Stimulated activated CD4-positive, alpha-beta T cell treated with anti-CD3 and anti-CD28 coated beads, Interleukin-4, amount 100 ng/mL, for 1 hour (primary cell): ENCODE results near the gene RSBN1.
"Not testable (repeated sequence)": the region's sequence is repeated elsewhere in the genome, so short reads cannot be mapped to it uniquely, and the experiment has no call there.

Experiments used
- DNase-seq: peaks from one replicate; pipeline ENCODE4 v3.0.0-alpha.2; 2020

RSBN1 gene

GRCh38 chr1:113780374-113781146 lies 31.7 kb downstream of the RSBN1 start:
- DNase-seq: no peak

DNA sequence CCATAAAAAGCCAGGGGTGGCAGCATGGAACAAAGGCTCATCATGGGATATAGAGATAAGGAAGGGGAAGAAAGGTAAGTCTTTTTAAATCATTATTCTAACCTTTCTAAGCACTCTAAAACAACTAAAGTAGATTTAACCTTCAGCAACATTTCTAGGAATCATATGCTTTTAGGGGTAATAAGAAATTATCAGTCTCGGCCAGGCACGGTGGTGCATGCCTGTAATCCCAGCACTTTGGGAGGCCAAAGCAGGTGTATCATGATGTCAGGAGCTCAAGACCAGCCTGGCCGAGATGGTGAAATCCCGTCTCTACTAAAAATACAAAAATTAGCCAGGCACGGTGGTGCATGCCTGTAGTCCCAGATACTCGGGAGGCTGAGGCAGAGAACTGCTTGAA lies 32.7 kb downstream of the RSBN1 start:
- DNase-seq: no peak

DNA sequence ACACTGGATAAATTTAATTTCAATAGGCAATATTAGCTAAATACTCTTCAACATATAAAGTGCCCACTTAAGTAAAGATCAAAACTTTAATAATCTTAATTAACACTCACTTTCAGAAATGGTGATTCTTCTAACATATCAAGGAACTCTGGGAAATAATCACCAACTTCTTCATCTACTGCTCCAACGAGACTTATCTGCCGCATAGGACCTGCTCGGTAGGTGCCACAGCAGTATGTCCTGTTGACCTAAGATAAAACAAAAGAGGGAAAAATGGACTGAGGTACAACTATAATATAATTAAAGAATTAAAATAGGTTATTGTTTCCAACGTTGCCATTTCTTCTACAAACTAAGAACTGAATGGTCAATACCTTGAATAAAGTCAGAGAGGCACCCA lies 34.7 kb downstream of the RSBN1 start:
- no peak for DNase-seq

GRCh38 chr1:113770031-113770430 lies 42.2 kb downstream of the RSBN1 start:
- DNase-seq: no peak

DNA sequence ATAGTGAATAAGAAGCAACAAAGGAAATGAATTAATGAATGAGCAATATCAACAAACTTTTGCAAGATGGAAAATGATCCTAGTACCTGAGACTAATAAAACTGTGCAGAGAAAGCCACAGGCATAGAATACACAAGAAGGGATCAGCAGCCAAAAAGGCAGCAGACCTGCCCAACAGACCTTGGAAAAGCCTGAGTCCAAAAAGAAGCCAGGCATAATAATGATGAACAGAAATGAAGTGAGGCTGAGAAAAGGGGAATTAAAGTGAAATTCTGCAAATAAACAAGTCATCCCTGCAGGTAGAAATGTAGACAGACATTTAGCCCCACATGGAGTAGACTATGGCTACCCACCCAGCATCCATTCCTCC lies 42.7 kb downstream of the RSBN1 start:
- no peak for DNase-seq

DNA sequence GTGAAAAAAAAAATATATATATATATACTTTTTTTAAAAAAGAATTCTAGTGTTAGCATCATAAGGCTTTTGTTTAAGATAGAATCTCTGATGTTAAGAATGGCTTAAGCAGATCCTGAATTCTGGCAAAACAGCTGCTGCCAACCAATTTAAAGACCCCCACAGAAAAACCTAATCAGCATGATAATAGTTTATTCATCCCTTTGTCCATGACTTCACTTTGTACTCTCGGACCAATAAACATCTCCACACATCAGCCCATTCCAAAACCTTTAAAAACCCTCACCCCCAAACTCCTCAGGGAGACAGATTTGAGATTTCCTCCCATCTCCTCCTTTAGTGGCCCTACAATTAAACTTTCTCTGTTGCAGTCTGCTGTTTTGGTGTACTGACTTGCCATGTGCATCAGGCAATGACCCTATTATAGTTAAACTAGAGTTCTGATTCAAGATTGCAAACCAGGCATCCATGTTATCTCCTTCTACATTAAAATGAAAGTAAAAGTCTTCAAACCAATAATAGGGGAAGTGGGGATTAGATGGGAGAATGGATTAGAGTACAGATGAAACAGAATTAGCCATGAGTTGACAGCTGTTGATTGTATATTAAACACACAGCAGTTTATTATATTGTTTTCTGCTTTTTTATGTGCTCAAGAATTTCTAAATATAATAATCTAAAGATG lies 43.2 kb downstream of the RSBN1 start:
- no peak for DNase-seq

- DNase-seq: no peak
These were observed 46.7 kb downstream of the RSBN1 start for GRCh38 chr1:113765306-113766230.

DNA sequence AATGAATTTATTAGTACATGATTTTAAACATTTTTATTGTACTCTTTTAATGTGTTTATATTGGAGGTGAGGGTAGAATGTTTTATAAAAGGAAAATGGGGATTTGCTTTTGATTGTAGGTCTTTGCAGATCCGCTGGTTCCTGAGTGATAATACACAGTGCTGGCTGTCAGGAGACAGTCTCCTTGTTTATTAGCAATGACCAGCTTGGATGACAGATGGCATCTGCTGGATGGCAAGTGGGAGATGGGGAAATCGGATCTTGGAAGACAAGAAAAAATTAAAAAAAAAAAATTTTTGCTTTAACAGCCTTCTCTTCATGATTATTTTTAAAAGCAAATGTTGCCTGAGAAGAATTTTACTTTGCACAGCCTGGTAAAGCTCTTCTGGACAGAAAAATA lies 48.6 kb downstream of the RSBN1 start:
- DNase-seq: no peak

DNA sequence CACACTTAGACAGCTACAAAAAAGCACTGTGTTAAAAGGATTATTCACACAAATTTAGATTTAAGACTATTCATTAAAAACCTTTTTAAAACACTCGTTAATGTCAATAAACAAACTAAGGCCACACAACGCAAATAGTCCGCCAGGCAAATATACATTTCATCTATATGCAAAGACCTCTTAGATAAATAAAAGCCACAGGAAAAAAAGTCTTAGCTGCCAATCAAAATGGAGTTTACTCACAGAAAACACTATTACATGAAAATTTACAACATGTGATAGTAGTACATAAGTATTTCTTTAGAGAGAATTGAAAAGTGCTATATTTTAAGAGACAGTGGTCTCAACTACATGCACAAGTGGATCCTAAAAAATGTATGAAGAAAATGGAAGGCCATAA lies 50.3 kb downstream of the RSBN1 start:
- DNase-seq: no peak

- DNase-seq: no peak
These were observed 51.9 kb downstream of the RSBN1 start for GRCh38 chr1:113760102-113761080.

GRCh38 chr1:113759333-113760101 lies 52.8 kb downstream of the RSBN1 start, which contains the start of gene PHTF1:
Gene PHTF1, minus strand, starts transcription at chr1:113759486. Its CDS starts 783 bp downstream, at chr1:113758703.
- DNase-seq: peak; percentile 57

DNA sequence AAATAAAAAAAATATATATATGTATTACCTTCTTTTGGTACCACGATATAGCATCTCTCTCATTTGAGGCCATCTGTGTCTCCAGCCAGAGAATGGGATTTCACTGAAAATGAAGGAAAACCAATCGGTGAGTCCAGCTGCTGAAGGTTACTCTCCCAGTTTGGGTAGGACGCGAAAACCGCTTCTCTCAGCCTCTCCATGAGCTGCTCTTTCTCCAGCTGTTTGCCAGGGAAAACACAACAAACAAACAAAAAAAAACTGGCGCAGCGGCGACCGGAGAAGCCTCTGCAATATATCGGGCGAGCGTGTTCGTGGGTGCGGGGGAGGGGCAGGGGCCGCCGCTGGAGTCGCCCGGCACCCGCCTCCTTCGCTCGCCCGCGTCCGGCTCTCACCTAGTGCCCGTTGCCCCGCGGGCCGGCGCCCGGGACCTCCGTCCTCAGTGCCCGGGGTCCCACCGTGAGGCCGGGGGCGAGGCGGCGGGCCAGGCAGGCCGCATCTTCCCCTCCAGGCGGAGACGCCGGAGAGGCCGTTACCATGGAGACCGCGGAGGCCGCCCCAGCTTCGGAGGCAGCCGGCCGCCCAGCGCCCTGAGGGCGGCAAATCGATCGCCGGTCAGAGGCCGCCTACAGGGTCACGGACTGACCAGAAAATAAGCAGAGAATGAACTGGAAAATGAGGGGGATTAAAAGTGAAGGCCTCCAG lies 53.5 kb downstream of the RSBN1 start:
- DNase-seq: peak; percentile 56

DNA sequence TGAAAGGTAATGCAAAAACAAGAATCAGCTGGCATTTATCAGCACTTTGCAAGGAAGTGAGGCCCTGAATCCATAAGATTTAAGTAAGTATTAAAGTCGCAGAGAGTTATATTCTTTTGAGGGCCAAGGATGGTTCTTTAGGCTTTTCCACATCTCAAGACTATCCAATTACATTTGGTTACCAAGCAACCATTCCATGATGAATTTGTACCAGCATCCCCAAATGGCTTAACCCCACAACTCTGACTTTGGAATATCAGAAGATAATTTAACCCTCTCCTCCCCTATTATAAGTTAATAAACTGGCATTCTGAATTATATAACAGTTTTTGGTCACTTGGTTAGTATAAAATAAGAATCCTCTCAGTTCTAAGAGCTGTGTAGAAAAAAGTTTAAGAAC lies 55.8 kb downstream of the RSBN1 start:
- no peak for DNase-seq

GRCh38 chr1:113753333-113753732 lies 58.9 kb downstream of the RSBN1 start:
- DNase-seq: not testable (repeated sequence)

GRCh38 chr1:113751516-113751915 lies 60.8 kb downstream of the RSBN1 start:
- no peak for DNase-seq

DNA sequence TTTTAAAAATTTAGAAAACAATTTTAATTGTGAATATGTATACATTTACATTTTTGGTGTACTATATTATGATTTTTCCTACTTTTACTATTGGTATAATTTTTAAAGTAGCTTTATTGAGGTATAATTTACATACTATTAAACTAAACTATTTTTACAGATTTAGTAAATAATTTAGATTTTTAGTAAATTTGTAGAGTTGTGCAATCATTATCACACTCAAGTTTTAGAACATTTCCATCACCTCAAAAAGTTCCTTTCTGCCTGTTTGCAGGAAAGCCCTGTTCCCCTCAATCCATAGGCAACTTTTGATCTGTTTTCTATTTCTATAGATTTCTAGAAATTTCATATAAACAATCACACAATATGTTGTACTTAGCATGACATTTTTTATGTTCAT lies 61.2 kb downstream of the RSBN1 start:
- no peak for DNase-seq

- no peak for DNase-seq
These were observed 62.9 kb downstream of the RSBN1 start for GRCh38 chr1:113749402-113749801.

DNA sequence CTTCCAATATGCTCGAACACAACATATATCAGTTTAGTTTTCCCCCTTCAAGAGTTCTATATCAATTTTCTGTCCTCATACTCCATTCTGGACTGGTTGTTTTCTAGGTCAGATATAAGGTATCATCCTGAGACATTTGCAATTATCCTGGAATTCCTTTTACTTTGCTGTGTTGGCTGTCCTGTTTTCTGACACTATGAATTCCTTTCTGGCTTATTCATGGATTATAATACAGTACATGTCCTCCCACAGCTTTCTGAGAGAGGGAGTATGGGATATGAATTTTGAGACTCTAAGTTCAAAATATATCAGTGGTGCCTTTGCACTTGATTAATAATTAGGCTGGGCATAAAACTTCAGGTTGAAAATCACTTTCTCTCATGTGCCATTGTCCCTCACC lies 64.9 kb downstream of the RSBN1 start:
- no peak for DNase-seq

DNA sequence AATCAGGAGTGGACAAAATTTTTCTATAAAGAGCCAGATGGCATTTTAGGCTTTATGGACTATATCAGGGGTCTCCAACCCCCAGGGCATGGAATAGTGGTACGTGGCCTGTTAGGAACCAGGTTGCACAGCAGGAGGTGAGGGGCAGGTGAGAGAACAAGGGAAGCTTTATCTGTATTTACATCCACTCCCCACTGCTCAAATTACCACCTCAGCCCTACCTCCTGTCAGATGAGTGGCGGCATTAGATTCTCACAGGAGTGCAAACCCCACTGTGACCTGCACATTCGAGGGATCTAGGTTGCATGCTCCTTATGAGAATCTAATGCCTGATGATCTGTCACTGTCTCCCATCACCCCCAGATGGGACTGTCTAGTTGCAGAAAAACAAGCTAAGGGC lies 66.9 kb downstream of the RSBN1 start:
- DNase-seq: no peak

GRCh38 chr1:113744114-113744513 lies 68.2 kb downstream of the RSBN1 start:
- no peak for DNase-seq

GRCh38 chr1:113742515-113742914 lies 69.8 kb downstream of the RSBN1 start:
- DNase-seq: no peak
